Inferior parietal cortex (tissue), 1 donor: ENCODE results near the gene CLSTN2.

Experiments
- DNase-seq: peaks from one replicate; pipeline ENCODE4 v3.0.0-alpha.2; 2016; ENCODE audit errors: extremely low spot score

CLSTN2 gene

GRCh38 chr3:140187028-140187427 lies 252.0 kb downstream of the CLSTN2 start:
- no peak for DNase-seq

DNA sequence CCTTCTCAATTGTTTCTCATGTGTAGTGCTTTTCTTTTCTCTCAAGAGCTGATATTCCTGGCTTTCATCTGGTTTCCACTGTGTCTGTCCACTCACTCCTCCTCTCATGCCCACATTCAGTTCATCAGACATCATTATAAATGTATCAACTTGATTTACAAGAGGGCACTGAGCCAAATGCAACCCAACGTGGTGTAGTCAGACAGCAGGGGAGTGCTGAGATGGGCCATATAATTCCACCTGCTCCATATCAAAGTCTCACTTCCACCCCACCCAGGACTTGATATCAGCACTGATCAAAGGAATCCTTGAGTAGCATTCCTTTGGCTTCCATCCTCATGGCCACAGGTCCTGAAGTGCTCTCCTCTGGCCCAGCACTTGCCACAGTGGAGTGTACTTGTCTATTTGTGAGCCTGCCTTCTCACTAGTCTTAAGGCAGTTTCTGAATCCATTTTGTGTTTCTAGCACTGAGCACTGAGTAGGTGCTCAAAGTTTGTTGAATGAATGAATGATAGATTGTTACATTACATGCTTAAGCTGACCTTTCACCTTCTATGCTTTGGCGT lies 252.8 kb downstream of the CLSTN2 start:
- no peak for DNase-seq

DNA sequence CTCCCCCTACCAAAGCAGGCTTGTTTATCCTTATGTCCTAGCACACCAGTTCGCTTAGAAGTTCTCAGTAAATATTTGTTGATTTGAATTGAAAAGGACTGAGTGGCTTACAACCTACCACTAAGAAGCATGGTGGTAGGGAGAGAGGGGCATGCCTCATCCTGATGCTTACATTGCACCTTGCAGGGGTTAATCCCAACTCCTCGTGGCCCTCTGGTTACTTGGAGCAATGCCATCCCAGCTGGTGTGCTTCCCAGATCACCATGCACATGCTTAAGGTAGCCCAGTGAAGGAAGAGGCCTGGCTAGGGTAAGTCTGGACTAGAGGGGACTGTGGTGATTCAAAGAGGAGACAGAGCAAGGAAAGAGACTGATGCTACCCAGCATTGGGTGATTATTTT lies 253.3 kb downstream of the CLSTN2 start:
- no peak for DNase-seq

DNA sequence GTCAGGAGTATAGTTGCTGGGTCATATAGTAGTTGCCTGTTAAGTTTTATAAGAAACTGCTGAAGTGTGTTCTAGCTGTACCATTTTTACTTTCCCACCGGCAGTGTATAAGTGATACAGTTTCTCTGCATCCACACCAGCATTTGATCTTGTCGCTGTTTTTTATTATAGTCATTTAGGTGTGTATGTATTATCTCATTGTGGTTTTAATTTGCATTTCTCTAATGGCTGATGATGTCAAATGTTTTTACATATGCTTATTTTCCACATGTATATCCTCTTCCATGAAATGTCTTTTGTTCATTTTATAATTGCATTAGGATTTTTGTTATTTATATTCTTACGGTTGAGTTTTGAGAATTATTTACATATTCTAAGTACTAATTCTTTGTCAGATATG lies 254.3 kb downstream of the CLSTN2 start:
- DNase-seq: no peak

DNA sequence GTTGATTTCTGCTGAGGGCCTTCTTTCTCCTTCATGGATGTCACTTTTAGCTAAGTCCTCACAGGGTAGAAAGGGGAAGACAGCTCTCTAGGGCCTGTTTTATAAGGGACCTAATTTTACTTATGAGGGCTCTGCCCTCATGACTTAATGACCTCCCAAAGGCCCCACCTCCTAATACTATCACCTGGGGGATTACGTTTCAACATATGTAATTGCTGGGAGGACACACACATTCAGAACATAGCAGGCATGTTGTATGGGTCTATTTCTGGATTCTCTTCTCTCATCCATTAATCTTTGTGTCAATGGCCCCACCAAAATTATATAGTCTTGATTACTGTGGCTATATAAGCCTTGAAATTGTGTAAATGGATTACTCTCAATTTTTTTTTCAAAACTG lies 255.0 kb downstream of the CLSTN2 start:
- no peak for DNase-seq

- no peak for DNase-seq
These were observed 262.0 kb downstream of the CLSTN2 start for GRCh38 chr3:140196970-140197369.

DNA sequence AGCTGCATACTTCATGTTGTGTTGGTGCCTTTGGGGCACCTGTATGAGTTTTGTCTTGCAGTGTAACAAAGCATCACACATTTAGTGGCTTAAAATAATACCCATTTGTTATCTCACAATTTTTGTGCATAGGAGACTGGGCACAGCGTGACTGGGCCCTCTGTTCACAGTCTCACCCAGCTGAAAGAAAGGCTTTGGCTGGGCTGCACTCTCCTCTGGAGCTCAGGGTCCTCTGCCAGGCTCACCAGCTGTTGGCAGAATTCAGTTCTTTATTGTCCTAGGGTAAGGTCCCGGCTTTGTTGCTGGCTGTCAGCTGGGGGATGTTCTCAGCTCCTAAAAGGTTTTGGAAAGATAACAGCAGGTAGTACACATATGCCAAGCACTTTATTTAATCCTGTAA lies 263.3 kb downstream of the CLSTN2 start:
- DNase-seq: peak; percentile 79

- no peak for DNase-seq
These were observed 264.0 kb downstream of the CLSTN2 start for GRCh38 chr3:140199008-140199407.

DNA sequence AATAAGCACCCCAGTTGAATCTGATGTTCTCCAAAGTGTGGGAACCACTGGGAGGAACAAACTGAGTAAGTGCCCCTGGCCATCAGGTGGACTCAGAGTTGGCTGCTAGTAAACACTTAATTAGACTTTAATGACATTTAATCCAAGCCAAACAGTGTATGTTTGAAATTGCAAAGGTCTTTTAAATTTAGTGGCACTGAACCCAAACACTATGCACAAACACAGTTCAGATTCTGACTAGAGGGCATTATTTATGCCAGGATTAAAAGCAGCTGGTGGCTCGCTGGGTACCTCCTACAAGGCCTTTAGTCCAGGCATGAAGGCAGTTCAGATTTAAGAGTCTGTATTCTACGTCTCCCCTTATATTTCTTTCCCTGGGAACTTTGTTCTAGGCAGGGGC lies 264.8 kb downstream of the CLSTN2 start:
- no peak for DNase-seq

- DNase-seq: no peak
These were observed 268.5 kb downstream of the CLSTN2 start for GRCh38 chr3:140203510-140203909.

DNA sequence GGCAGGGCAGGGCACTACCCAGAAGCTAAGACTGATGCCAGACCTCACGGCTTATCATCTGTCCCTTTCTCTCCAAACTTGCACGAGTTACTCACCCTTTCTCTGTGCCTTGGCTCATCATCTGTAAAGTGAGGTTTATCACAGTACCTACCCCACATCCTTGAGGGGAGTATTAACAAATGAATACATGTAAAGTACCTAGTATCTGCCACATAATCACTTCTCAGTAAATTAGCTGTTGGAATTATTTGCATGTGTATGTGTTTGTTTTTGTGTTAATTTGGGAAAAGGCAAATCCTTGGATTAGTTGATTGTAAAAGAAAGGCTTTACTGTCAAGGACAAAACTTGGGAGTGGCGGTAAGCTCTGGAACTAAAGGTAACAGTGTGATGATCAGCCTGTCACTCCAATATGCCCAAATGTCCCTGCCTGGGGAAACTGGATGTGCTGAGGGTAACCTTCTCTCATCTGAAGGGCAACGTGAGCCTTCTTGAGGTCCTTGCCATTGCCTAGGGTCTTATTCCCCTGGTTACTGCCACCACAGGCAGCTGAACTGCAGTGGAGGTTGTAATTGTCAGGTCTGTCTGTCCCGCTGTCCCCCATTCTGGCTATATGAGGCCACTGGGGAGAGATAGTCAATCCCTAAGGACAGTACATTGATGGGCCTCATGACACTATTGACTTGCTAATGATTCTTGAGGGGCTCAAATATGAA lies 269.4 kb downstream of the CLSTN2 start:
- DNase-seq: no peak

DNA sequence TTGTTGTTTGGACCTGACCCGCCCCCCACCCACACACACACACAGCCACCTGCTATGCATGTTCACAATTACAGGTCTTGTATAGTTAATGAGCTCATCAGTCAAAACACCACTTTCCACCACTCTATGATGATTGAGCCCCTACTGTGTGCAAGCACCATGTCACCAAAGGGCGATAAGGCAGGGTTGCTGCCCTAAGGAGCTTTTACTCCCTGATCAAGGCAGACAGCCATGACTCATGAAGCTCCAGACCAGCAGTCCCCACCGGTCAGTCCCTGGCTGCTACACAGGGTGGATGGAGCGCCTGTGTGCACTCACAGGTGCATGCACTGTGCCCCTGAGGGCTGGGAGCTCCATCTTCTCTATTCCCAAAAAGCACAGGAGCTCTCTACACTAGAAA lies 270.6 kb downstream of the CLSTN2 start:
- no peak for DNase-seq

- DNase-seq: no peak
These were observed 271.4 kb downstream of the CLSTN2 start for GRCh38 chr3:140206196-140207040.

DNA sequence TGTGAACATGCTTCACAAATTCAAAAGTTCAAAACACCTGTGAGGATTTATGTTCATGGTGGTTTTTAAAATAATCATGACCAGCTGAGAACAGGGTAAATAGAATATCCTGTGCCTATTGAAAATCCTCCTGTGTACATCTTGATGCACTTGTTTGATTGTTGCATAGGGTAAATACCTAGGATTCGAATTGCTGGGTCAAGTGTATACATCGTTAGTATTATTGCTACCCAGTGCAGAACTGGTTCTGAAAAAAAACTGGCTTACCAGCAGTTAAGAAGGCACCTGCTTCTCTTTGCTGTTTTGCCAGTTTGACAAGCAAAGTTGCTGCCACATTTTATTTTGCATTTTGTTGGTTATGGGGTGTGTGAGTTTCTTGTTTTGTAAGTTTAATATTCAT lies 272.6 kb downstream of the CLSTN2 start:
- no peak for DNase-seq

- no peak for DNase-seq
These were observed 281.3 kb downstream of the CLSTN2 start for GRCh38 chr3:140216249-140216648.

- DNase-seq: no peak
These were observed 284.3 kb downstream of the CLSTN2 start for GRCh38 chr3:140219291-140219690.

- DNase-seq: no peak
These were observed 285.0 kb downstream of the CLSTN2 start for GRCh38 chr3:140219923-140220452.

- DNase-seq: no peak
These were observed 288.2 kb downstream of the CLSTN2 start for GRCh38 chr3:140223197-140223596.

DNA sequence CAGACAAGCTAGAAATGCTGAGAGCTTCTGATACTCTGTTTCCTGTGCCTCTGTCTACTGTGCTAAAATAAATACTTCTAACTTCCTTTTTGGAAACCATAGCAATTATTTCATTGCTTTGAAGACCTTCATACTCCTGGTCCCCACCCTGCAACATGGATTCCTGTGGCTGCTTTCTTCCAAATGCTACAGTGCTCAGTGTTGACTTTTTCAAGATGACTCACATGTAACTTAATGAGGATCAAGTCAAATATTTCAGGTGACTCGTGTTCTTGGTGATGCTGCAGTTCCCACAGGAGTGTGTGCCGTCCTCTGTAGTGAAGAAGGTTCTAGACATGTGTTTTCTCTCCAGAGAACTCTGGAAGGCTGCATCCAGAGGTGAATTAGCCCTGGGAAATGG lies 288.6 kb downstream of the CLSTN2 start:
- DNase-seq: no peak

DNA sequence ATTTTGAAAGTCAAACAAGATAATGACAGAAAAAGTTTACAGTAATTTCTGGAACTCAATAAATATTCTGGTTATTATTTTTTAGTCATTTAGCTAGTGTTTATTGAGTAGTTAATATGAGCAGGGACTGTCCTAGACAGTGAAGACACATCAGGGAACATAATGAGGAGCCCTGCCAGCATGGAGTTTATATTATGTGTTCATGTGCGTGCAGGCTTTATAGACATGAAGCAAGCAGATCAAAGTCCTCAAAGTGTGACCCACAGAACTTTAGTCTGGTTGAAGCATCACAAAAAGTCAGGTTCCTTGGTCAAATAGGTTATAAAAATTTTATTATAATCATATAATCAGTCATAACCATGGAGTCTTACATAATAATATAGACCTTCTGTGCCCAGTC lies 289.3 kb downstream of the CLSTN2 start:
- DNase-seq: no peak

DNA sequence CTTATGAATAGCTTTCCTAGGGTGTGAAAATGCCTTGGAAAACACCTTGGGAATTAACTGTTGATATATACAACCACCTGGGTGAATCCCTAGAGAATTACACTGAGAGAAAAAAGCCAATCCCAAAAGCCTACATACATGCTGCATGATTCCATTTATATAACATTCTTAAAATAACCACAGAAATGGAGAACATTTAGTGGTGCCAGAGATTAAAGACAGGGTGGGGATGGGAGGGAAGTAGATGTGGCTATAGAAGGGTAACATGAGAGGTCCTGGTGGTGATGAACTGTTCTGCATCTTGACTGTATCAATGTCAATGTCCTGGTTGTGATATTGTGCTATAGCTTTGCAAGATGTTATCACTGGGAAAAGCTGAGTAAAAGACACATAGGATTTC lies 291.0 kb downstream of the CLSTN2 start:
- no peak for DNase-seq

GRCh38 chr3:140233702-140234101 lies 298.7 kb downstream of the CLSTN2 start:
- no peak for DNase-seq

- DNase-seq: no peak
These were observed 299.3 kb downstream of the CLSTN2 start for GRCh38 chr3:140234256-140234655.
